Measurements from ENCODE around the gene EIF4B.

- TF ChIP-seq CTCF (IDR thresholded peaks at IDR 0.05) (no peak), POLR2A (IDR thresholded peaks at IDR 0.05) (no peak)
Measured at GRCh38 chr12:53005215-53005985, 856 bp upstream of the EIF4B start.
